ENCODE measurements around the gene UTP3.

- TF ChIP-seq CTCF (IDR thresholded peaks at IDR 0.05; ENCODE audit: poor library complexity), result no peak
- TF ChIP-seq EZH2phosphoT487 (IDR thresholded peaks at IDR 0.05; ENCODE audit: low read depth, severe bottlenecking, unreplicated experiment), result no peak
- TF ChIP-seq EZH2 (IDR thresholded peaks at IDR 0.05; ENCODE audit: borderline replicate concordance), result no peak
Observed at GRCh38 chr4:70687392-70687791, 940 bp upstream of the UTP3 start.

Data from hepatocyte (in vitro differentiated cells).